T-helper 2 cell treated with Interferon-gamma antibody and Interleukin-4, amounts not matched to agents 5 μg/mL and 100 μg/mL, for 36 hours (primary cell): Measurements from ENCODE around the gene GPR180.
A peak's percentile ranks its signal among the peaks of the same experiment; 100 is the strongest.

Source experiments
- DNase-seq: peaks from one replicate; pipeline ENCODE4 v3.0.0; 2021; ENCODE audit warnings: low spot score
- H3K27ac Mint-ChIP-seq: one replicate; pipeline ENCODE4 v1.8.0; 2021; ENCODE audit warnings: mild to moderate bottlenecking, mixed read lengths
- H3K27me3 Mint-ChIP-seq: one replicate; pipeline ENCODE4 v1.8.0; 2021; ENCODE audit warnings: low read depth, mixed read lengths
- H3K36me3 Mint-ChIP-seq: one replicate; pipeline ENCODE4 v1.8.0; 2021; ENCODE audit warnings: low read depth, mixed read lengths
- H3K4me1 Mint-ChIP-seq: one replicate; pipeline ENCODE4 v1.8.0; 2021; ENCODE audit warnings: low read depth, mixed read lengths
- H3K4me3 Mint-ChIP-seq: one replicate; pipeline ENCODE4 v1.8.0; 2022; ENCODE audit warnings: mild to moderate bottlenecking, moderate library complexity, mixed read lengths
- H3K9me3 Mint-ChIP-seq: one replicate; pipeline ENCODE4 v1.8.0; 2021; ENCODE audit warnings: mixed read lengths

Gene GPR180

DNA sequence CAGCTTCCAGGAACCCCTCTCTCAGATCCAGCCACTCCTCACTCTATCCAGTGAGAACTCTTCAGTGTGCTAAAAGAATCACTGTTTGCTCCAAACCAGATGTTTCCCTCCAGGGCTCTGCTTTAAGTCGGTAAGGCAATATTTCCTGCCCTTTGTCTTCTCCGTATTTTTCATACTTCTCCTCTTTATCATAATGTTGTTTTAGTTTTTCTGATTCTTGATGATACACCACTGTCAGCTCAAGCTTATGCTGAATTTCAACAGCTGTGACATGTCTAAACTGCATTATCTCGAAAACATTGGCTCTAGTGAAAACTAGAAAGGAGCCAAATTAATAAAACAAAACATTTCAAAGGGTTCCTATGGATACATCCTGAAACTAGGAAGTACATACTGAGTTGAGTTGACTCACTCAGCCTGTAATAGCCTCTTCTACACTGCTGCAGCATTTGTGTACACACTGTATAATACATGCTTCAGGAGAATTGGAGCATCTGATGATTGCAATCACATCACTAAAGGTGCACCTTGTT is 39.8 kb downstream of the GPR180 start:
- Mint-ChIP-seq H3K27me3 (no peaks in the 10 kb centered on the region), H3K9me3 (no peaks in the 10 kb centered on the region), H3K27ac (no peak overlapping the region), H3K36me3 (no peaks in the 10 kb centered on the region), H3K4me1 (no peaks in the 10 kb centered on the region), H3K4me3 (no peak overlapping the region)
- DNase-seq, result no peak

DNA sequence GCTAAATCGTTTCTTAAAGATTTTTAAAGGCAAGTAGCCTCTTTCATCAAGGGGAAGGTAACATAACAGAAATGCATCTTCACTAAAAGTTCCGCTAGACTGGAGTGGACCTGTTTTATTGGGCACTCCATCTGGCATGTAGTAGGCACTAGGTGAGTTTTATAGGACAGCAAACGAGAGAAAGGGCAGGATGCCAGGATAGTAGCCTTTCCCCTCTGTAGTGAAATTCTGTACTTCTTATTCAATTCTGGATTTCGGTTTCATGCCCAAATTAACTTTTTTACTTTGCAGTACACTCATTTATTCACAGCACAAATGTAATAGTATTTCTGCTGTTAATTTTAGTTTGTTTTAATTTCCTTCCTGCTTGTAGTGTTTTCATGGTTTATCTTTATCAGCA is 45.2 kb downstream of the GPR180 start:
- no peak overlapping the region for H3K4me3 Mint-ChIP-seq
- no peaks in the 10 kb centered on the region for H3K4me1 Mint-ChIP-seq
- no peaks in the 10 kb centered on the region for H3K36me3 Mint-ChIP-seq
- H3K27me3 Mint-ChIP-seq, result no peaks in the 10 kb centered on the region
- H3K27ac Mint-ChIP-seq, result no peak overlapping the region
- no peak for DNase-seq
- H3K9me3 Mint-ChIP-seq, result no peaks in the 10 kb centered on the region

DNA sequence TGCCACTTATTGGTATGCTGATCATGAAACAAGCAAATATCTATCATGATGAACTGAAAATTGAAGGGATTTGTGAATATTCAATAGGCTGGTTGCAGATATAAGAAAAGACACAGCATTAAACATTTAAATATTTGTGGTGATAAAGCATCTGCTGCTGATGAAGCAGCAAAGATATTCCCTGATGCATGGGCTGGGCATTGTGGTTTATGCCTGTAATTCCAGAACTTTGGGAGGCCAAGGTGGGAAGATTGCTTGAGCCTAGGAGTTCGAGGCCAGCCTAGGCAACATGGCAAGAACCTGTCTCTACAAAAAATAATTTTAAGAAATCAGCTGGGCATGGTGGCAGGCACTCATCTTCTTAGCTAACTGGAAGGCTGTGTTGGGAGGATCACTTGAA is 54.5 kb downstream of the GPR180 start:
- no peaks in the 10 kb centered on the region for H3K9me3 Mint-ChIP-seq
- H3K36me3 Mint-ChIP-seq, result no peaks in the 10 kb centered on the region
- H3K27ac Mint-ChIP-seq, result no peak overlapping the region
- peaks cover 10% of the 10 kb centered on the region for H3K4me1 Mint-ChIP-seq
- no peak for DNase-seq
- H3K27me3 Mint-ChIP-seq, result peaks cover 2% of the 10 kb centered on the region
- no peak overlapping the region for H3K4me3 Mint-ChIP-seq

DNA sequence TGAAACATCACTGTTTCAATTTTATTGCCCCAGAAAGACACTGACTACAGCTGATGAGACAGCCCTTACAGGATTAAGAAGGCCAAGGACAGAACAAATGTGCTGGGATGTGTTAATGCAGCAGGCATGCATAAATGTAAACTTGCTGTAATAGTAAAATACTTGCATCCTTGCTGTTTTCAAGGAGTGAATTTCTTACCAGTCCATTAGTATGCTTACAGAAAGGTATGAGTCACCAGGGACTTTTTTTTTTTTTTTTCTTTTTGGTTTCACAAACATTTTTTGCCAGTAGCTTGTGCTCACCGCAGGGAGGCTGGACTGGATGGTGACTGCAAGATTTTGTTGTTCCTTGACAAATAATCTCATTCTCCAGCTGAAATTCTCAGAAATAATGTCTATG is 55.1 kb downstream of the GPR180 start:
- Mint-ChIP-seq H3K4me3 (no peak overlapping the region), H3K36me3 (no peaks in the 10 kb centered on the region), H3K4me1 (peaks cover 10% of the 10 kb centered on the region), H3K27me3 (peaks cover 5% of the 10 kb centered on the region), H3K27ac (no peak overlapping the region), H3K9me3 (no peaks in the 10 kb centered on the region)
- peak; percentile 28 for DNase-seq

DNA sequence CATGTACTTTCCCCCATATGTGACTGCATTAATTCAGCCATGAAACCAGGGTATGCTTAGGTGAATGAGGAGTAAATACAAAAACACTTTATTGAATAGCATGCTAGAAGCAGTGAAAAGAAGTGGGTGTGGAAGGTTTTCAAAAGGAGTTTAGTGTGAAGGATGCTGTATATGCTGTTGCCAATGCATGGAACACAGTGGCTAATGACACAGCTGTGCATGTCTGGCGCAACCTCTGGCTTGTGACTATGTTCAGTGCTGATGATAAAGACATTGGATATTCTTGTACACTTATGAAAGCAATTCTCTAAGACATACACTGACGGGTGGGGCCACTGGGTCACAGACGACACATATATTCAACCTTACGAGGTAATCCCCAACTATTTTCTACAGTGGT is 55.5 kb downstream of the GPR180 start:
- Mint-ChIP-seq H3K27me3 (peaks cover 8% of the 10 kb centered on the region), H3K36me3 (no peaks in the 10 kb centered on the region), H3K4me3 (no peak overlapping the region), H3K9me3 (no peaks in the 10 kb centered on the region), H3K4me1 (peaks cover 10% of the 10 kb centered on the region), H3K27ac (no peak overlapping the region)
- no peak for DNase-seq

DNA sequence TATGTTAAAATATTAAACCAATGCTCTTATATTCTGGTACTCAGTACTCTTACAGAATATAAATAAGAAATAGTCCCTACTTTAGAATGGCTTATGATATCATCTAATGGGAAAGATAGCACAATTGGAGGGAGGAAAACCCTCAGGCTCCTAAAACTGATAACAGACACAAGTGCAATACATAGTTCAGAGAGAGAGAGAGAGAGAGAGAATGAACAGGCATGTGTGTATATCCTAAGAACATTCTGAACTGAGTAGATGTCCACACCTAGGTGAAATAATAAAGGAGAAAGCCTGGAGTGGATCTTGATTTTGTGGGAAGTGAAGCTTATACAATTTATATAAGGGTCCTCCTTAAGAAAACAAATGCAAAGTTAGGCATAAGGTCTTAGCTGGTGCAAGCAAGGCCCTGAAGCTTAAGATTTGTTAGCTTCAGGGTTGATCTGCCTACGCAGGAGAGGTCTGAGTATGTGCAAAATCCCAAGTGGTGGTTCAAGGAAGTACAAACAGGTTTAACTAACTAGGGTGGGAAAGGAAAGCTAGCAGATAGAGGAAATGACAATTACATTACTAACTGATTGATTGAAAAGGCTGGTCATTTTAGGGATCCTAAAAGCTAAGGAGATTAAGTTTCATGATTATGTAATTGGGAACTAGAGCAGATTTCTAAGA is 57.4 kb downstream of the GPR180 start:
- H3K27me3 Mint-ChIP-seq, result peaks cover 15% of the 10 kb centered on the region

DNA sequence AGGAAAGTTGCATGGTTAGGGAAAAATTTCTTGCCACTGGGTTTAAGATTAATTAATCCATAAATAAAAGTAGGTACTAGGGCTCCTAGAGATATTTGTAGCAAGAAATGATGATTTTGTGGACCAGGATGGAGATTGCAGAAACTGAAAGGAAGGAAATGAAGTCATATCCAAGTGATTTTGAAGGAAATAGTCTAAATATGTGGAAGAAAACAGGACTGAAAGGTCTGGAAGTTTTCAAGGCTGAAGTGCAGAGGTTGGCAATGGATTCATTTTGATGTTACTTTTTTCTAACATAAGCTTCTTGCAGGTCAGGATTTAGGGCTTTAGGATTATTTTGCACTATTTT is 57.9 kb downstream of the GPR180 start:
- H3K36me3 Mint-ChIP-seq, result no peaks in the 10 kb centered on the region
- H3K4me1 Mint-ChIP-seq, result peaks cover 15% of the 10 kb centered on the region
- no peak for DNase-seq
- H3K27ac Mint-ChIP-seq, result no peak overlapping the region
- H3K27me3 Mint-ChIP-seq, result peaks cover 15% of the 10 kb centered on the region
- no peaks in the 10 kb centered on the region for H3K9me3 Mint-ChIP-seq
- no peak overlapping the region for H3K4me3 Mint-ChIP-seq

More for the DNA sequence above, 57.4 kb downstream of the GPR180 start:
- H3K36me3 Mint-ChIP-seq, result no peaks in the 10 kb centered on the region
- H3K27ac Mint-ChIP-seq, result no peak overlapping the region
- no peaks in the 10 kb centered on the region for H3K9me3 Mint-ChIP-seq
- no peak overlapping the region for H3K4me3 Mint-ChIP-seq
- peaks cover 15% of the 10 kb centered on the region for H3K4me1 Mint-ChIP-seq
- DNase-seq, result no peak

DNA sequence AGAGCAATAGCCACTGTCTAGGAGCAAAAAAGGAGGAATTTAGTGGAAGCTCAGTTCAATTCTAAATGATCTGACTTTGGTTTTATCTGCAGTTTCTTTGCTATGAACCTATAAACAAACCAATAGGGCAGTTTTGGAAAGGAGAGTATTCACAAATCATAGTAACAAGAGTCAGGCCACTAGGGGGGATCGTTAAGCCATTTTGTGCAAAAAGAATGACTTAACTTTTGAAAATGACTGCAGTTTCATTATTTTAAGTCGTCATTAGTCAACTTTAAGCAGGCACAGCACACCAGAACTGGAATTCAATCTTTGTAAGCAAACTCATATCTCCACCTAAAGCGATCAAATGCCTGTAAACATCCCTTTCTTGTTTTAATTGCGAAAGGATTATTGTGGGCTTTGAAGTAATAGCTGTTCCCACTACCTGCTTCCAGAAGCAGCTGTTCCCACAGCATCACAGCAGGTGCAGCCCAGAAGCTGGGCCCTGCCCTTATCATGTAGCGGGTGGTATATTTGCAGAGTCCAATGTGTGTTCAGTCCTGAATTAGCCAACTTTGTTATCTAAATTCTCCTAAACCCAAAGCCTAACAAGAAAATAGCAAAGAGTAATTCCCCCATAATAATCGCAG is 59.2 kb downstream of the GPR180 start:
- H3K36me3 Mint-ChIP-seq, result no peaks in the 10 kb centered on the region
- no peaks in the 10 kb centered on the region for H3K9me3 Mint-ChIP-seq
- H3K27ac Mint-ChIP-seq, result no peak overlapping the region
- H3K27me3 Mint-ChIP-seq, result peaks cover 15% of the 10 kb centered on the region
- peaks cover 14% of the 10 kb centered on the region for H3K4me1 Mint-ChIP-seq
- H3K4me3 Mint-ChIP-seq, result no peak overlapping the region
- no peak for DNase-seq

DNA sequence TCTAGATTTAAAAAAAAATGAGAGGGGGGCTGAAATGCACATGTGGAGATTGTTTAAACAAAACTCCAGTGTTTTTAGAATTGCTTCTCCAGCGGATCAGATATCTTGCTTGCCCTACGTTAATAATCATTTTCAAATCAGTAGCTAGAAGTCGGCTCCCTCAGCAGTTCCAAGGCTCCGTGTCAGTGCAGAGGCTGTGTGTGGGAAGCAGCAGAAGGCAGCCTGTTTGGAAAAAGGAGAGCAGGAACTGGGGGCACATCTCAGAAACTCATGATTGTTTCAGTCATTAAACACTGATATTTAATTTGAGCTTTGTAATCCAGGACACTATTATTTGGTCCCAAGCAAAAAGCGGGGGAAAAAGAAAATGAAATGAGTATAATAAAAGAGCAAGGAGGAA is 59.7 kb downstream of the GPR180 start:
- no peaks in the 10 kb centered on the region for H3K9me3 Mint-ChIP-seq
- peaks cover 13% of the 10 kb centered on the region for H3K4me1 Mint-ChIP-seq
- peaks cover 15% of the 10 kb centered on the region for H3K27me3 Mint-ChIP-seq
- no peaks in the 10 kb centered on the region for H3K36me3 Mint-ChIP-seq
- no peak overlapping the region for H3K4me3 Mint-ChIP-seq
- DNase-seq, result no peak
- H3K27ac Mint-ChIP-seq, result no peak overlapping the region

DNA sequence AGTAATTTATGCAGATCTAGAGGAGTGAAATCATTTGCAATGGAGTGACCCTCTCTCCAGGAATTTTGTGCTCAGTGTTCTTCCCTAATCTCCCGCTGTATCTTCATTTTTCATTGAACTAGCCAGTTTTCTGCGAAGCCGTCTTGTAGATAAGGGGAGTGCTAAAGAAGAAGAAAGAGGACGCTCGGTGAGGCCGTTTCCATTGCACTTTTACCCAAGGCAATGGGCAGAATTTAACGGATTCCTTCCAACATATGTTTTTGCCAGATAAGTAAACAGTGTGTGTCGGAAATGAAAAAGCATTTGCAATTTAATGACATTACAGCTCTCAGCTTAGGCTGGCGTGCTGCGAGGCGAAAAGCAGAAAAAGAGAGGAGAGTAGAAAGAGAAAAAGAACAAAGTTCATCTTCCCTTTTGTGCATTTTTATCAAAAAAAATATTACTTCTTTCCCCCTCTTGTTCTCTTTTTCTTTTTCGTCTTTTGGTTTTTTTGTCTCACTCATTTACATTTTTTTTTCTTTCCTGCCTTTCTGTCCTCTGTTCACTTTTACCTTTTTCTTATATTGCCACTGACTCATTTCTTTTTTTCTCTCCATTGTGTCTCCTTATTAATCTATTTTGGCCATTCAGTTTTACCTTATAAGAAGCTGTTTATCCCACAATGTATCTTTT is 60.8 kb downstream of the GPR180 start:
- DNase-seq, result no peak
- Mint-ChIP-seq H3K4me3 (no peak overlapping the region), H3K4me1 (peaks cover 11% of the 10 kb centered on the region), H3K9me3 (no peaks in the 10 kb centered on the region), H3K27ac (no peak overlapping the region), H3K27me3 (peaks cover 15% of the 10 kb centered on the region), H3K36me3 (no peaks in the 10 kb centered on the region)

DNA sequence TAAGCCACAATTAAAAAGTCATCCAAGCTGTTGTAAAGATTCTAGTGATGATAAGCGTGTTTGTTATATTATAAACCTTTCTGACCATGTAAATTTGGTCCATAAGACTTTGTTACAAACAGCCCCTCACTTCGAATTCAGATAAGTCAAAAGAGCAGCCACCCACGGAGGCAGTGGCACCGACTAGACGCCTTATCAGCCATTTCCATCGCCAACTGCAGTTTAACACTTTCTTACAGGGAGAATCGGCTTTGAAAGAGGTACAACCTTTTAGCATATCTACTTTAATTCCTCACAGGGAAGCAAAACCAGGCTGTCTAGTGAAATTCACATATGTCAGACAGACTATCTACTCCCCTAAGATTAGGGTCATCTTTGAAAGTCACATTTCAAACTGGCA is 63.2 kb downstream of the GPR180 start:
- DNase-seq, result no peak
- Mint-ChIP-seq H3K27ac (no peak overlapping the region), H3K9me3 (no peaks in the 10 kb centered on the region), H3K4me3 (no peak overlapping the region), H3K36me3 (no peaks in the 10 kb centered on the region), H3K4me1 (peaks cover 11% of the 10 kb centered on the region), H3K27me3 (peaks cover 12% of the 10 kb centered on the region)

DNA sequence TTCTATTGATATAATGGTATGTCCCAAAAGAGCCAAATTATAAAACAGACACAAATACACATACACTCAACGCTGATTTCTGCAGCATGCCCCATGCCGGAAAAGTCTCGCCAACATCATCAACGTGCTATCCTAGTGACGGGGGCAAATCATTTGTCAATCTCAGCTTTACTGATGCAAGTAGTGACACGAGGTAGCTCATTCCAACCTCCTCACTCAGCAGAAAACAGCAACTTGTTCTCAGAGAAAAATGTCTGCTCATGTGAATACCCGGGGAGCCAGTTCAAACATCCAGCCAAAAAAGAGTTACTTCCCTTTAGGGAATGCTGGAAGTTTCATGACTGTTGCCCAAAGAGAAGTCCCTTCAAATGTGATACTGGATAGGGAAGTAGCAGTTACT is 64.4 kb downstream of the GPR180 start:
- Mint-ChIP-seq H3K4me1 (peaks cover 11% of the 10 kb centered on the region), H3K27ac (no peak overlapping the region), H3K9me3 (no peaks in the 10 kb centered on the region), H3K27me3 (peaks cover 12% of the 10 kb centered on the region), H3K4me3 (no peak overlapping the region), H3K36me3 (no peaks in the 10 kb centered on the region)
- DNase-seq, result no peak

DNA sequence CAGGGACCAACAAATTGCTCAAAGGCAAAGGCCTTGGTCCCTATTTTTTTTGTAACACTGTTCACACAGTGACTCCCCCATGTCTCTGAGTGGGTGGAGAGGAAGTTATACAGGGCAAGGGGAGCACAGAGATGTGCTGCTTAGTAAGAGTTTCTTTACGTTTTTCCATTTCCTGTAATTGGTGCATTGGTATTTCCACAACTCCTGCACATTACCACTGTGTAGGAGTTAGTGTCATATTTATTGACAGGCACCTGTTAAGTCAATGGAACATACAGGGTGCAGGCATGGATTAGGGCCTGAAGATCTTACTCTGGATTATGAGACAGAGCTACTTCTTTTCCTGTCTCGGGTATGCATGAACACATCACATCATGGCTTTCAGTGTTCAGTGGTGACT is 65.5 kb downstream of the GPR180 start:
- H3K4me1 Mint-ChIP-seq, result peaks cover 11% of the 10 kb centered on the region
- H3K27me3 Mint-ChIP-seq, result peaks cover 7% of the 10 kb centered on the region
- H3K4me3 Mint-ChIP-seq, result no peak overlapping the region
- peak; percentile 51 for DNase-seq
- H3K9me3 Mint-ChIP-seq, result no peaks in the 10 kb centered on the region
- H3K36me3 Mint-ChIP-seq, result no peaks in the 10 kb centered on the region
- H3K27ac Mint-ChIP-seq, result no peak overlapping the region

DNA sequence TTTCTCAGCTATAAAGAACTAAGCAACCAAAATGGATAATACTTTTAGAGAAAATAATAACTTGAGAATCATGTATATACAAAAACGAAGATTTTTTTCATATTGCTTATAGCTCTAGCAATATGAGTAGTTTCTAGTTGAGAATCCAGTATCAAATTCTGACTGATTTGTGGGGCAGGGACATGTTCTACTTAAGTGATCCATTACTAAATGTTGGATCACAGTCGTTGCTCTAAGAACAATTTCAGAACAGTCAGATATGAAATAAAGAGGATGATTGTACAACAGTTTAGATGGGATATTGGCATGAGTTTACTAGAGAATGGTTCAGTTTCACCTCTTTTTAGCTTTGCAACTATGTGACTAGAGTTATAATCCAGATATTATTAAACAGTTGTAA is 70.7 kb downstream of the GPR180 start:
- no peak for DNase-seq
- H3K36me3 Mint-ChIP-seq, result no peaks in the 10 kb centered on the region
- peaks cover 3% of the 10 kb centered on the region for H3K27me3 Mint-ChIP-seq
- no peak overlapping the region for H3K4me3 Mint-ChIP-seq
- H3K27ac Mint-ChIP-seq, result no peak overlapping the region
- H3K4me1 Mint-ChIP-seq, result peaks cover 1% of the 10 kb centered on the region
- no peaks in the 10 kb centered on the region for H3K9me3 Mint-ChIP-seq
